Measurements from ENCODE around the gene OLFML2A. TPM values are rescaled to one million over a fixed set of nuclear protein-coding genes. Genes with fewer than 3 reads are reported as not detected.
"Not testable (repeated sequence)": the region's sequence is repeated elsewhere in the genome, so short reads cannot be mapped to it uniquely, and the experiment has no call there.

The OLFML2A gene
- 22.3 TPM for total RNA-seq
- long read RNA-seq, partial matches to known transcripts: 0 of 17 reads
- long read RNA-seq, other reads (novel, unspliced or antisense): 17 of 17 reads

- H3K27me3 ChIP-seq (ENCODE audit: low read depth): peaks cover 24% of the 10 kb centered on the region
- H3K4me1 ChIP-seq: peaks cover 43% of the 10 kb centered on the region
- H3K9me3 ChIP-seq: no peaks in the 10 kb centered on the region
- H3K4me3 ChIP-seq: peak within 1 kb of the TSS; percentile 60
- peak; percentile 39 for TF ChIP-seq CTCF (IDR thresholded peaks at IDR 0.05)
- intact Hi-C loops (cut with DNase I): no loop called here
- DNase-seq (no peak), ATAC-seq (peak; percentile 39 to 41)
- no peaks in the 10 kb centered on the region for H3K36me3 ChIP-seq
- H3K27ac ChIP-seq: peak within 1 kb of the TSS; percentile 41
These were observed at the start of gene OLFML2A for GRCh38 chr9:124776954-124777648. Gene OLFML2A, plus strand, starts transcription at chr9:124777133. Its CDS starts 138 bp downstream, at chr9:124777271.

- no peaks in the 10 kb centered on the region for H3K36me3 ChIP-seq
- DNase-seq (no peak), ATAC-seq (no peak)
- H3K9me3 ChIP-seq: no peaks in the 10 kb centered on the region
- H3K4me3 ChIP-seq: no peak overlapping the region
- H3K27ac ChIP-seq: no peak overlapping the region
- intact Hi-C loops (cut with DNase I): no loop called here
- TF ChIP-seq CTCF (IDR thresholded peaks at IDR 0.05): no peak
- no peaks in the 10 kb centered on the region for H3K4me1 ChIP-seq
- no peaks in the 10 kb centered on the region for H3K27me3 ChIP-seq (ENCODE audit: low read depth)
These were observed 46.2 kb upstream of the OLFML2A start for GRCh38 chr9:124730772-124731171.

- peak; percentile 77 to 91 for ATAC-seq
- no peaks in the 10 kb centered on the region for H3K9me3 ChIP-seq
- no peak for TF ChIP-seq CTCF (IDR thresholded peaks at IDR 0.05)
- no peaks in the 10 kb centered on the region for H3K4me1 ChIP-seq
- no peaks in the 10 kb centered on the region for H3K36me3 ChIP-seq
- H3K27ac ChIP-seq: peak overlapping the region; percentile 27
- intact Hi-C loops (cut with DNase I): no loop called here
- no peaks in the 10 kb centered on the region for H3K27me3 ChIP-seq (ENCODE audit: low read depth)
- no peak for DNase-seq
- no peak overlapping the region for H3K4me3 ChIP-seq
These were observed 42.8 kb upstream of the OLFML2A start for GRCh38 chr9:124733964-124734740.

GRCh38 chr9:124734741-124735083, 42.2 kb upstream of the OLFML2A start:
- H3K36me3 ChIP-seq; H3K4me3 ChIP-seq; H3K27me3 ChIP-seq (ENCODE audit: low read depth); intact Hi-C loops (cut with DNase I); H3K4me1 ChIP-seq; DNase-seq; ATAC-seq; H3K9me3 ChIP-seq: not testable (repeated sequence)
- peak overlapping the region; percentile 27 for H3K27ac ChIP-seq

GRCh38 chr9:124735121-124735520, 41.8 kb upstream of the OLFML2A start:
- no peak for ATAC-seq
- DNase-seq: no peak
- Histone ChIP-seq H3K36me3 (no peaks in the 10 kb centered on the region), H3K27ac (no peak overlapping the region), H3K4me3 (no peak overlapping the region), H3K27me3 (ENCODE audit: low read depth) (no peaks in the 10 kb centered on the region), H3K4me1 (no peaks in the 10 kb centered on the region), H3K9me3 (no peaks in the 10 kb centered on the region)
- intact Hi-C loops (cut with DNase I): no loop called here
- no peak for TF ChIP-seq CTCF (IDR thresholded peaks at IDR 0.05)

GRCh38 chr9:124738075-124738474, 38.9 kb upstream of the OLFML2A start:
- H3K27ac ChIP-seq; H3K27me3 ChIP-seq (ENCODE audit: low read depth); H3K36me3 ChIP-seq; ATAC-seq; H3K4me3 ChIP-seq; H3K9me3 ChIP-seq; H3K4me1 ChIP-seq; intact Hi-C loops (cut with DNase I); DNase-seq: not testable (repeated sequence)
